ENCODE data around the gene LSS.
"Not testable (repeated sequence)": the region's sequence is repeated elsewhere in the genome, so short reads cannot be mapped to it uniquely, and the experiment has no call there.

The LSS gene

GRCh38 chr21:46184625-46185555 is 43.7 kb downstream of the LSS start:
- peak; percentile 80 to 90 for DNase-seq

DNA sequence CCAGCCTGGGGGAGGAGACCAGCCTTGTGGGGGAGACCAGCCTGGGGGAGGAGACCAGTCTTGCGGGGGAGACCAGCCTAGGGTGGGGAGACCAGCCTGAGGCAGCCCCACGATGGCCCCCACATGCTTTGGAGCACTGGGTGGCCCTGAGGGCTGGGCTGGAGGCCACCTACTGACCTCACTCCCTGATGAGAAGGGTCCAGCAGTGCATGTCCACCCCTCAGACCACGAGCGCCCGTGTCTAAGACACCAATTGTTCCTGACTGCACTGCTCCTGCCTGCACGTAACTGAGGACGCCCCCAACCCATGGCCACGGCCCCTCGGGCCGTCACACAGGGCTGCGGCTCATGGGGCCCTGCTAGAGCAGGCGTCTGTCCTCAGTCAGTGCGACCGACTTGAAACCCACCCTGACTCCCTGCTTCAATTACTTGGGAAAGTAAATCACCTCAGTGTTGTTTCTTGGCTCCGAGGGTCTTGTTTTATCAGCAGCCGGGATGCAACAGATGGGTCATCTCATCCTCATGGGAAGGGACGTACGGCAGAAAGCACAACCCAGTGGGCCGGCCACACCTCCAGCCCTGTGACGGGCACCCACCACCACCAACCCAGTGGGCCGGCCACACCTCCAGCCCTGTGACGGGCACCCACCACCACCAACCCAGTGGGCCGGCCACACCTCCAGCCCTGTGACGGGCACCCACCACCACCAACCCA is 44.5 kb downstream of the LSS start, which contains the start of gene SPATC1L:
TSS of gene SPATC1L (minus strand) at position 550 of the 715 bp plus-strand sequence. CDS start 1,643 bp downstream, outside the sequence.
- peak; percentile 40 to 44 for DNase-seq

DNA sequence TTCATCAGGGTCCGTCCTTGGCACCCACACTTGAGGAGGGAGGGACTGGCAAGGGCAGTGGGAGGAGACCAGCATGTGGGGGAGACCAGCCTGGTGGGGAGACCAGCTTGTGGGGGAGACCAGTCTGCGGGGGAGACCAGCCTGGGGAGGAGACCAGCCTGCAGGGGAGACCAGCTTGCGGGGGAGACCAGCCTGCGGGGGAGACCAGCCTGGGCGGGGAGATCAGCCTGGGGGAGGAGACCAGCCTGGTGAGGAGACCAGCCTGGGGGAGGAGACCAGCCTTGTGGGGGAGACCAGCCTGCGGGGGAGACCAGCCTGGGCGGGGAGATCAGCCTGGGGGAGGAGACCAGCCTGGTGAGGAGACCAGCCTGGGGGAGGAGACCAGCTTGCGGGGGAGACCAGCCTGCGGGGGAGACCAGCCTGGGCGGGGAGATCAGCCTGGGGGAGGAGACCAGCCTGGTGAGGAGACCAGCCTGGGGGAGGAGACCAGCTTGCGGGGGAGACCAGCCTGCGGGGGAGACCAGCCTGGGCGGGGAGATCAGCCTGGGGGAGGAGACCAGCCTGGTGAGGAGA is 45.2 kb downstream of the LSS start:
- DNase-seq = peak in 1 of 2 experiments; percentile 19

GRCh38 chr21:46182548-46183336 is 45.8 kb downstream of the LSS start:
- DNase-seq = no peak

GRCh38 chr21:46181953-46182547 is 46.5 kb downstream of the LSS start:
- no peak for DNase-seq

DNA sequence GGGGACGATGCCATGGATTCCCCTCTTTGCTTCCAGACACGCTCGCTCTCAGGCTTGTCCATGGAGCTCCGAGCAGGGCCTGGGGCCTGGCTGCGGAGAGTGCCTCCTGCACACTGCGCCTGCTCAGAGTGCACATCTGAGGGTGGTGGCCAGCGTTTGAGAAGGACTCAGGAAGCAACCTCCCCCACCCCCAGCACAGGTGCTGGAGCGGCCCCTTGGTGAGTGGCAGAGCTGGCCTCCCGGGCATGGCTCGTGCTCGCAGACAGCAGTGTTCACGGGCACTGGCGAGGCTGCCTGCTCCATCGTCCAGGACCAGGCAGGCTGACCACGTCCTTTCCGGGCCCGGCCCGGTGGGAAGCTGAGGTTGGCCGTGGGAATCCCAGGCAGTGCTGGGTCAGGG is 47.1 kb downstream of the LSS start:
- DNase-seq = no peak

GRCh38 chr21:46180778-46181391 is 47.7 kb downstream of the LSS start:
- DNase-seq = no peak

GRCh38 chr21:46180079-46180722 is 48.4 kb downstream of the LSS start:
- peak; percentile 67 to 74 for DNase-seq

- no peak for DNase-seq
Observed at GRCh38 chr21:46179708-46180078, 48.9 kb downstream of the LSS start.

DNA sequence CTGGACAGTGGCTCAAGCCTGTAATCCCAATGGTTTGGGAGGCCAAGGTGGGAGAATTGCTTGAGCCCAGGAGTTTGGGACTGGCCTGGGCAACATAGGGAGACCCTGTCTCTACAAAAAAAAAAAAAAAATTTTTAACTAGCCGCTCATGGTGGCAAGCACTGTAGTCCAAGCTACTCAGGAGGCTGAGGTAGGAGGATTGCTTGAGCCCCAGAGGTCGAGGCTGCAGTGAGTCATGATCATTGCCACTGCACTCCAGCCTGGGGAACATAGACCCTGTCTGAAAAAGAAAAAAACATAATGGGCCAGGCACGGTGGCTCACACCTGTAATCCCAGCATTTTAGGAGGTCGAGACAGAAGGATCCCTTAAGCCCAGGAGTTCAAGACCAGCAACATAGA is 49.6 kb downstream of the LSS start:
- no peak for DNase-seq

DNA sequence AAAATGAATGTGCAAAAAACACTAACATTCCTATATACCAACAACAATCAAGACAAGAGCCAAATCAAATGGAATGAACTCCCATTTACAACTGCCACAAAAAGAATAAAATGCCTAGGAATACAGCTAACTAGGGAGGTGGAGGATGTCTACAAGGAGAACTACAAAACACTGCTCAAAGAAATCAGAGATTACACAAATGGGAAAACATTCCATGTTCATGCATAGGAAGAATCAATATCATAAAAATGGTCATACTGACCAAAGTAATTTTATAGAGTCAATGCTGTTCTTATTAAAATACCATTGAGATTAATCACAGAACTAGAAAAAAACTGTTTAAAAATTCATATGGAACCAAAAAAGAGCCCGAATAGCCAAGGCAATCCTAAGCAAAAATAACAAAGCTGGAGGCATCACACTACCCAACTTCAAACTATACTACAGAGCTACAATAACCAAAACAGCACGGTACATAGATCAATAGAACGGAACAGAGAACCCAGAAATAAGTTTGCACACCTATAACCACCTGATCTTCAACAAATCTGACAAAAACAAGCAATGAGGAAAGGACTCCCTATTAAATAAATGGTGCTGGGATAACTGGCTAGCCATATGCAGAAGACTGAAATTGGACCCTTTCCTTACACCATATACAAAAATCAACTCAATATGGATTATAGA is 52.0 kb downstream of the LSS start:
- not testable (repeated sequence) for DNase-seq

GRCh38 chr21:46173573-46173972 is 55.0 kb downstream of the LSS start:
- no peak for DNase-seq

- no peak for DNase-seq
Observed at GRCh38 chr21:46172863-46173528, 55.6 kb downstream of the LSS start.

DNA sequence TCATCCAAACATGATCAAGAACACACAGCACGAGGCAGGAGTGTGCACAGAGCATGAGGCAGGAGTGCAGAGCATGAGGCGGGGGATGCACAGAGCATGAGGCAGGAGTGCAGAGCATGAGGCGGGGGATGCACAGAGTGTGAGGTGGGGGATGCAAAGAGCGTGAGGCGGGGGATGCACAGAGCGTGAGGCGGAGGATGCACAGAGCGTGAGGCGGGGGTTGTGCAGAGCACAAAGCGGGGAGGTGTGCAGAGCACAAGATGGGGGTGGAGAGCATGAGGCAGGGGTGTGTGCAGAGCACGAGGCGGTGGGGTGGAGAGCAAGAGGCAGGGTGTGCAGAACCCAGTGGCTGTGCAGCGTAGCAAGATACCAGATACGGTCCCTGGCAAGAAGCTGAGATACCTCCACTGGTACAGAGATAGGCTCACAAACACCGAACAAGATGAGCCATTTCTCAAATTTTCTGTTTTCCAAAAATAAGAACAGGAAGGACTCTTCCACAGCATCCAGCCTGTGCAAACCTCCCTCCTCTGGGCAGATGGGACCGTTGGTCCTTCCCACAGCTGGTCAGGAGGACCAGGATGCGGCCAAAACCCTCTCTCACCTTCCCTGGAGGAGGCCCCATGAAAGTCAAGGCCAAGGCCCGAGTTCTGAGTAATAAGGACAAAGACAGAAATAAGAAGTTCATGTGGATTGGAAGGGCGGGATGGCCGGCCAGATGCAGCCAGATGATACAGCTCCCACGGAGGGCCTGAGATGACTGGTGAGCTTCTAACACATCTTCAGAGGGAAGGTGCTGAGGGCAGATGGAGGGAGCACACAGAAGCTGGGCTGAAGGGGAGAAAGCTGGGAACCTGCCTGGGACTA is 56.3 kb downstream of the LSS start:
- DNase-seq = no peak

GRCh38 chr21:46171585-46171984 is 57.0 kb downstream of the LSS start:
- no peak for DNase-seq

GRCh38 chr21:46170436-46171193 is 58.0 kb downstream of the LSS start:
- DNase-seq = not testable (repeated sequence)

DNA sequence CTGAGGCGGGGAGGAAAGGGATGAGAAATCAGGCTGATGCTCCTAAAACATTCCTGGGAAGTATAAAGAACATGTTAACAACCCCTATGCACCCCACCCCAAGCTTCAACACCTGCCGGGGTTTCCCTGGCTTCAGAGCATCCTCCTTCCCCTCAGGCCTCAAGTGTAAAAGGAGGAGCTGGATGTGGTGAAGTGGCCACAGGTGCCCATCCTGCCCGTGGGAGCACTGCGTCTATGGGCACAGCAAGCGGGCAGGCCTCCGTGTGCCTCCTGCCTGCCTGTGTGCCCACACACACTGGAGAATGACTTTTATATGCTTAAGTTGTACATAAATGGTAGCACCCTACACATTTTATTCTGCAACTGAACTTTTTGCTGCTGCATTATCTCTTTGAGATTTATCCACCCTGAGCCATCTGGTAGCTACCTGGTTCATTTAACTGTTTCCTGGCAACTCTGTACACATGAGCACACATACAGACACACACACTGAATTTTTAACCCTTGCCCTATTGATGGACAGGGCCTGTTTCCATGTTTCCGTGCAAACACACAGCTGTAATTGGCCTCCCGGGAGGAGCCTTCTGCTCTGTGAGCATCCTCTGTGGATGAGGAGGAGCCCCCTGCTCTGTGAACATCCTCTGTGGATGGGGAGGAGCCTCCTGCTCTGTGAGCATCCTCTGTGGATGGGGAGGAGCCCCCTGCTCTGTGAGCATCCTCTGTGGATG is 59.8 kb downstream of the LSS start:
- DNase-seq = no peak

GRCh38 chr21:46168238-46168637 is 60.3 kb downstream of the LSS start:
- no peak for DNase-seq
